Measurements from ENCODE around the gene CDC42BPB.

The CDC42BPB gene

GRCh38 chr14:102996941-102997340 lies 60.4 kb downstream of the CDC42BPB start:
- Histone ChIP-seq H3K4me3 (ENCODE audit: low read length) (no peak overlapping the region), H3K9ac (ENCODE audit: low read length) (no peak overlapping the region), H3K27ac (ENCODE audit: low read depth, low read length) (no peak overlapping the region), H3K36me3 (ENCODE audit: control insufficient read depth, insufficient read depth, low read length) (peaks cover 7% of the 10 kb centered on the region), H3K27me3 (ENCODE audit: control insufficient read depth, insufficient read depth, low read length) (no peaks in the 10 kb centered on the region), H3K4me1 (ENCODE audit: control insufficient read depth, insufficient read depth, low read length) (no peaks in the 10 kb centered on the region)

- no peak overlapping the region for H3K9ac ChIP-seq (ENCODE audit: low read length)
- H3K27me3 ChIP-seq (ENCODE audit: control insufficient read depth, insufficient read depth, low read length): no peaks in the 10 kb centered on the region
- H3K4me1 ChIP-seq (ENCODE audit: control insufficient read depth, insufficient read depth, low read length): no peaks in the 10 kb centered on the region
- peaks cover 16% of the 10 kb centered on the region for H3K36me3 ChIP-seq (ENCODE audit: control insufficient read depth, insufficient read depth, low read length)
- no peak overlapping the region for H3K27ac ChIP-seq (ENCODE audit: low read depth, low read length)
- no peak overlapping the region for H3K4me3 ChIP-seq (ENCODE audit: low read length)
Observed at GRCh38 chr14:102994689-102995088, 62.7 kb downstream of the CDC42BPB start.

- H3K4me1 ChIP-seq (ENCODE audit: control insufficient read depth, insufficient read depth, low read length): no peaks in the 10 kb centered on the region
- no peak overlapping the region for H3K9ac ChIP-seq (ENCODE audit: low read length)
- H3K36me3 ChIP-seq (ENCODE audit: control insufficient read depth, insufficient read depth, low read length): peaks cover 18% of the 10 kb centered on the region
- no peaks in the 10 kb centered on the region for H3K27me3 ChIP-seq (ENCODE audit: control insufficient read depth, insufficient read depth, low read length)
- H3K27ac ChIP-seq (ENCODE audit: low read depth, low read length): no peak overlapping the region
- no peak overlapping the region for H3K4me3 ChIP-seq (ENCODE audit: low read length)
Observed at GRCh38 chr14:102993523-102993922, 63.8 kb downstream of the CDC42BPB start.

- H3K27ac ChIP-seq (ENCODE audit: low read depth, low read length): no peak overlapping the region
- no peaks in the 10 kb centered on the region for H3K4me1 ChIP-seq (ENCODE audit: control insufficient read depth, insufficient read depth, low read length)
- H3K27me3 ChIP-seq (ENCODE audit: control insufficient read depth, insufficient read depth, low read length): no peaks in the 10 kb centered on the region
- H3K4me3 ChIP-seq (ENCODE audit: low read length): no peak overlapping the region
- peaks cover 24% of the 10 kb centered on the region for H3K36me3 ChIP-seq (ENCODE audit: control insufficient read depth, insufficient read depth, low read length)
- no peak overlapping the region for H3K9ac ChIP-seq (ENCODE audit: low read length)
Observed at GRCh38 chr14:102991376-102991775, 66.0 kb downstream of the CDC42BPB start.

GRCh38 chr14:102988054-102988453 lies 69.3 kb downstream of the CDC42BPB start:
- peaks cover 33% of the 10 kb centered on the region for H3K36me3 ChIP-seq (ENCODE audit: control insufficient read depth, insufficient read depth, low read length)
- H3K4me1 ChIP-seq (ENCODE audit: control insufficient read depth, insufficient read depth, low read length): no peaks in the 10 kb centered on the region
- no peak overlapping the region for H3K9ac ChIP-seq (ENCODE audit: low read length)
- no peaks in the 10 kb centered on the region for H3K27me3 ChIP-seq (ENCODE audit: control insufficient read depth, insufficient read depth, low read length)
- no peak overlapping the region for H3K4me3 ChIP-seq (ENCODE audit: low read length)
- H3K27ac ChIP-seq (ENCODE audit: low read depth, low read length): no peak overlapping the region

GRCh38 chr14:102986810-102987579 lies 70.4 kb downstream of the CDC42BPB start:
- peaks cover 35% of the 10 kb centered on the region for H3K36me3 ChIP-seq (ENCODE audit: control insufficient read depth, insufficient read depth, low read length)
- H3K27ac ChIP-seq (ENCODE audit: low read depth, low read length): no peak overlapping the region
- no peak overlapping the region for H3K9ac ChIP-seq (ENCODE audit: low read length)
- no peak overlapping the region for H3K4me3 ChIP-seq (ENCODE audit: low read length)
- no peaks in the 10 kb centered on the region for H3K4me1 ChIP-seq (ENCODE audit: control insufficient read depth, insufficient read depth, low read length)
- H3K27me3 ChIP-seq (ENCODE audit: control insufficient read depth, insufficient read depth, low read length): no peaks in the 10 kb centered on the region

- Histone ChIP-seq H3K27ac (ENCODE audit: low read depth, low read length) (no peak overlapping the region), H3K4me1 (ENCODE audit: control insufficient read depth, insufficient read depth, low read length) (no peaks in the 10 kb centered on the region), H3K27me3 (ENCODE audit: control insufficient read depth, insufficient read depth, low read length) (no peaks in the 10 kb centered on the region), H3K4me3 (ENCODE audit: low read length) (no peak overlapping the region), H3K9ac (ENCODE audit: low read length) (no peak overlapping the region), H3K36me3 (ENCODE audit: control insufficient read depth, insufficient read depth, low read length) (peaks cover 37% of the 10 kb centered on the region)
Observed at GRCh38 chr14:102985665-102986064, 71.7 kb downstream of the CDC42BPB start.

- peaks cover 36% of the 10 kb centered on the region for H3K36me3 ChIP-seq (ENCODE audit: control insufficient read depth, insufficient read depth, low read length)
- no peak overlapping the region for H3K27ac ChIP-seq (ENCODE audit: low read depth, low read length)
Observed at GRCh38 chr14:102984336-102985102, 72.8 kb downstream of the CDC42BPB start.

GRCh38 chr14:102983496-102983895 lies 73.9 kb downstream of the CDC42BPB start:
- Histone ChIP-seq H3K27ac (ENCODE audit: low read depth, low read length) (no peak overlapping the region), H3K36me3 (ENCODE audit: control insufficient read depth, insufficient read depth, low read length) (peaks cover 29% of the 10 kb centered on the region), H3K9ac (ENCODE audit: low read length) (no peak overlapping the region), H3K4me1 (ENCODE audit: control insufficient read depth, insufficient read depth, low read length) (no peaks in the 10 kb centered on the region), H3K27me3 (ENCODE audit: control insufficient read depth, insufficient read depth, low read length) (no peaks in the 10 kb centered on the region), H3K4me3 (ENCODE audit: low read length) (no peak overlapping the region)

More at GRCh38 chr14:102984336-102985102, 72.8 kb downstream of the CDC42BPB start:
- Histone ChIP-seq H3K9ac (ENCODE audit: low read length) (no peak overlapping the region), H3K4me1 (ENCODE audit: control insufficient read depth, insufficient read depth, low read length) (no peaks in the 10 kb centered on the region), H3K4me3 (ENCODE audit: low read length) (no peak overlapping the region), H3K27me3 (ENCODE audit: control insufficient read depth, insufficient read depth, low read length) (no peaks in the 10 kb centered on the region)

GRCh38 chr14:102982852-102983470 lies 74.4 kb downstream of the CDC42BPB start:
- H3K27me3 ChIP-seq (ENCODE audit: control insufficient read depth, insufficient read depth, low read length): no peaks in the 10 kb centered on the region
- no peaks in the 10 kb centered on the region for H3K4me1 ChIP-seq (ENCODE audit: control insufficient read depth, insufficient read depth, low read length)
- H3K9ac ChIP-seq (ENCODE audit: low read length): no peak overlapping the region
- H3K27ac ChIP-seq (ENCODE audit: low read depth, low read length): no peak overlapping the region
- no peak overlapping the region for H3K4me3 ChIP-seq (ENCODE audit: low read length)
- peaks cover 28% of the 10 kb centered on the region for H3K36me3 ChIP-seq (ENCODE audit: control insufficient read depth, insufficient read depth, low read length)

- no peak overlapping the region for H3K27ac ChIP-seq (ENCODE audit: low read depth, low read length)
- no peaks in the 10 kb centered on the region for H3K27me3 ChIP-seq (ENCODE audit: control insufficient read depth, insufficient read depth, low read length)
- H3K9ac ChIP-seq (ENCODE audit: low read length): no peak overlapping the region
- H3K4me1 ChIP-seq (ENCODE audit: control insufficient read depth, insufficient read depth, low read length): no peaks in the 10 kb centered on the region
- peaks cover 39% of the 10 kb centered on the region for H3K36me3 ChIP-seq (ENCODE audit: control insufficient read depth, insufficient read depth, low read length)
- H3K4me3 ChIP-seq (ENCODE audit: low read length): no peak overlapping the region
Observed at GRCh38 chr14:102980409-102980810, 76.9 kb downstream of the CDC42BPB start.

- Histone ChIP-seq H3K27ac (ENCODE audit: low read depth, low read length) (no peak overlapping the region), H3K36me3 (ENCODE audit: control insufficient read depth, insufficient read depth, low read length) (peaks cover 35% of the 10 kb centered on the region), H3K27me3 (ENCODE audit: control insufficient read depth, insufficient read depth, low read length) (no peaks in the 10 kb centered on the region), H3K4me3 (ENCODE audit: low read length) (no peak overlapping the region), H3K9ac (ENCODE audit: low read length) (no peak overlapping the region), H3K4me1 (ENCODE audit: control insufficient read depth, insufficient read depth, low read length) (no peaks in the 10 kb centered on the region)
Observed at GRCh38 chr14:102979406-102979805, 77.9 kb downstream of the CDC42BPB start.
